Activated T-helper 2 cell treated with anti-CD3 and anti-CD28 coated beads, Interferon-gamma antibody, Interleukin-2, Interleukin-4, amounts not matched to agents 10 μg/mL and 5 μg/mL and 100 μg/mL, durations not matched to agents 14 hours and 24 hours and 36 hours (primary cell): ENCODE data around the gene HSH2D. TPM values are rescaled to one million over a fixed set of nuclear protein-coding genes. Genes with fewer than 3 reads are reported as not detected.
"Not testable (repeated sequence)": the region's sequence is repeated elsewhere in the genome, so short reads cannot be mapped to it uniquely, and the experiment has no call there.

Experiments used
- DNase-seq: peaks from one replicate; pipeline ENCODE4 v3.0.0; 2021; ENCODE audit warnings: low spot score
- H3K27ac Mint-ChIP-seq: one replicate; pipeline ENCODE4 v1.8.0; 2021; ENCODE audit warnings: mixed read lengths
- H3K27me3 Mint-ChIP-seq: one replicate; pipeline ENCODE4 v1.8.0; 2021; ENCODE audit warnings: low read depth, mixed read lengths
- H3K36me3 Mint-ChIP-seq: one replicate; pipeline ENCODE4 v1.8.0; 2021; ENCODE audit warnings: low read depth, mixed read lengths
- H3K4me1 Mint-ChIP-seq: one replicate; pipeline ENCODE4 v1.8.0; 2021; ENCODE audit warnings: low read depth, mixed read lengths
- H3K4me3 Mint-ChIP-seq: one replicate; pipeline ENCODE4 v1.8.0; 2021; ENCODE audit warnings: low read depth, mild to moderate bottlenecking, moderate library complexity, mixed read lengths
- H3K9me3 Mint-ChIP-seq: one replicate; pipeline ENCODE4 v1.8.0; 2021; ENCODE audit warnings: mixed read lengths
- intact Hi-C: fragments of 100-400 bp; cut with micrococcal nuclease; formaldehyde crosslinking; loops from one replicate; pipeline ENCODE4 v1.15.1; 2023
- total RNA-seq: library from RNA; stranded (reverse); gene quantifications from 2 replicates; pipeline ENCODE4 v1.2.3, GENCODE V29; 2022

Gene HSH2D
- total RNA-seq, 1 donor from 2014 or later, result 43.5 TPM

DNA sequence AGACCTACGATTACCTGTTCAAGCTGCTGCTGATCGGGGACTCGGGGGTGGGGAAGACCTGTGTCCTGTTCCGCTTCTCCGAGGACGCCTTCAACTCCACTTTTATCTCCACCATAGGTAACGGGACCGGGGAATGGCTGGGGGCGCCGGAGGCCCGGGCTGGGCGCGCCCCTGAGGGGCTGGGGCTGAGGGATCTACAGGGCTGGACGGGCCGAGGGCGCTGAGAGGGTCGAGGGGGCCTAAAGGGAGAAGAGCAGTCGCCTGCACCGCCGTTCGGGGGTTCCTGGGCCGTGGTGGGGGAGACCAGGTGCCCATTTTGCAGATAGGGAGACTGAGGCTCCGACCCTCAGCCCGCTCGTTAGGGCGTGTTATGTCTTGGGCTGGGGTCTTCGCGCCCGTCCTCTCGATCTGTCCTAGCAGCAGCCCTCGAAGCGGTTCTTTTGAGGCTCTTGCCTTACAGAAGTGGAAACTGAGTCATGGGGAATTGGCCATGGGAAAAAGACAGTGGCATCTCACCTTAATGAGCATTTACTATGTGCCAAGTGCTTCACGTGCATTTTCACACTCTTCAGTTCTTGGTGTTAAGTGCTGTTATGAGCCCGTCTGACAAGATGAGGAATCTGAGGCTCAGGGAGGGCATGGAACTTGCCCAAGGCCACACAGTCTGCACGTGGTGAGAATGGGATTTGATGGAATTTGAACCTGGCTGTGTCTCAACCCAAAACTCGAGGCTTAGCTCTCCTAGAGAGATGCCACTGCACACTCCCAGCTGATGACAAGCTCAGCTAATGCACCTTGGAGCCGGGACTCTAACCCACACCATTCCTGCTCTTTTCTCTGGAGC lies 31.4 kb upstream of the HSH2D start:
- H3K27me3 Mint-ChIP-seq, result no peaks in the 10 kb centered on the region
- peak overlapping the region; percentile 95 for H3K27ac Mint-ChIP-seq
- peak overlapping the region; percentile 99 for H3K4me3 Mint-ChIP-seq
- H3K36me3 Mint-ChIP-seq, result peaks cover 42% of the 10 kb centered on the region
- peaks cover 35% of the 10 kb centered on the region for H3K4me1 Mint-ChIP-seq
- DNase-seq, result no peak
- no peaks in the 10 kb centered on the region for H3K9me3 Mint-ChIP-seq
- intact Hi-C loops, result loop anchor here (1.0 to 2.0 kb wide), 4 partner anchors 7 to 73 kb away; partner anchors contain the start of gene FAM32A

DNA sequence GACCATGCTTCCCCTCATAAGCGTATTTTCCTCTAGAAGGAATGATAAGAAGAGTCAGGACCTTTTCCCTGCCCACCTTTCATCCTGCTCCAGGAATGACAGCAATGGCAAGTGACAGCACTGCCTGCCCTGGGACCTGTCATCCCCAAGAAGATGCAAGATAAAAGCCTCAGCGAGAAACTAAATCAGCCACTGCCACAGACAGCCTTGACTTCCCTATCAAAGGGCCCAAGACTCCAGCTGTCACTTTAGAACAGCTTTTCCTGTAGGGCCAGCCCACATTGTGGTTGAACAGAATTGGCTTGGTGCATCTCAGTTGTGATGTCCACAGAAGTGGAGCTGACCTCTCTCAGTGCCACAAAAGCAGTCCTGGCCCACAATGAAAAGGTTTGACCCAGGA lies 30.7 kb upstream of the HSH2D start:
- no peaks in the 10 kb centered on the region for H3K27me3 Mint-ChIP-seq
- peak overlapping the region; percentile 99 for H3K4me3 Mint-ChIP-seq
- intact Hi-C loops, result no loop called here
- no peak for DNase-seq
- H3K27ac Mint-ChIP-seq, result peak overlapping the region; percentile 95
- peaks cover 41% of the 10 kb centered on the region for H3K4me1 Mint-ChIP-seq
- H3K36me3 Mint-ChIP-seq, result peaks cover 48% of the 10 kb centered on the region
- H3K9me3 Mint-ChIP-seq, result no peaks in the 10 kb centered on the region

DNA sequence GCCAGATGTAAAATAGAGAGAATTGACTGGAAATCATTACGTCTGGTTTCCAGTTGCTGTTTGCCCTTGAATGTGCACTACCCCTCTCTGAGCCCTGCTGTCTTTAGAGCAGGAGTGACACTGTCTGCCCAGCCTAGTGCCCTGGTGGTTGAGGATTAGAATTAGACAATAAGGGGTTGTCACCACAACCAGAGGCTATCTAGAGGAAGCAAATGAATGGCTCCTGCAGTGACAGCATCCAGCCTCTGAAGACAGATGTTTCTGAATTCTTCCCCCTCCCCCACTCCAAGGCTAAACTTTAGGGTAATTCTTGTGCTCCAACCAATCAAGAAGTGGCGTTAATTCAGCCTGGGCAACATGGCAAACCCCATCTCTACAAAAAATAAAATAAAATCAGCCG lies 29.8 kb upstream of the HSH2D start:
- peak overlapping the region; percentile 63 for H3K27ac Mint-ChIP-seq
- peak overlapping the region; percentile 74 for H3K4me3 Mint-ChIP-seq
- H3K27me3 Mint-ChIP-seq, result no peaks in the 10 kb centered on the region
- peaks cover 51% of the 10 kb centered on the region for H3K4me1 Mint-ChIP-seq
- H3K36me3 Mint-ChIP-seq, result peaks cover 58% of the 10 kb centered on the region
- H3K9me3 Mint-ChIP-seq, result no peaks in the 10 kb centered on the region
- no peak for DNase-seq
- intact Hi-C loops, result no loop called here

DNA sequence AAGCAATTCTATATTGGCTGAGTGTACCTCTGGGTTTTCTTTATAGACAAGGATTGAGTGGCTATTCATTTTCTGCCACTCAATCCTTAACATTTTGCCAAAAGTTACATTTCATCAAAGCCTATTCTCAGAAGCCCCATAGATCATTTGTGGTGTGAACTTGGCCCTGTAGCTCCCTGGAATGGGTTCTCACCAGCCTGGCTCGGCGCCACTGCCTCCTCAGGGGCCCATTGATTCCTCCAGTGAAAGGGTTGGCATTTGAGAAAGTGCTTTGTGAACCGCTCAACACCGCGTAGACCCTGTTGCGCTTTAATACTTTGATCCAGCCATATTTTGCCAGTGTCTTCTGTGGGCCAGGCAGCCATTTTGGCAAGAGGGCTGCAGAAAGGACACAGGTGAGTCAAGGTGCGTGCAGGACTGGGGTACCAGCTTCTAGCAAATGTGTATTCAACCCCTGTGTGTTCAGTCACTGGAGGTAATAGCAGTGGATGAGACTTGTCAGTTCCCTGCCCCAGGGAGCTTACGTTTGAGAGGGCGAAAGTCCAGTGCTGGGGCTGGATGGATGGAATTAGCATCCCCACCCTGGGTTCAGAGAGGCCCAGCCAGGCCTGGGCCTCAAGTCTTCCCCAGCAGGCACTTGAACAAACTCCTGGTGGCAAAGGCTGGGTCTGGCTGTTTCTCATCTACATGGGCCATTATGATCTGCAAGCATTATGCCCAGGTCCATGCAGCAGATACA lies 28.0 kb upstream of the HSH2D start:
- DNase-seq, result no peak
- Mint-ChIP-seq H3K9me3 (no peaks in the 10 kb centered on the region), H3K4me1 (peaks cover 64% of the 10 kb centered on the region), H3K36me3 (peaks cover 75% of the 10 kb centered on the region), H3K27me3 (no peaks in the 10 kb centered on the region), H3K4me3 (peak overlapping the region; percentile 52), H3K27ac (peak overlapping the region; percentile 95)
- intact Hi-C loops, result no loop called here

DNA sequence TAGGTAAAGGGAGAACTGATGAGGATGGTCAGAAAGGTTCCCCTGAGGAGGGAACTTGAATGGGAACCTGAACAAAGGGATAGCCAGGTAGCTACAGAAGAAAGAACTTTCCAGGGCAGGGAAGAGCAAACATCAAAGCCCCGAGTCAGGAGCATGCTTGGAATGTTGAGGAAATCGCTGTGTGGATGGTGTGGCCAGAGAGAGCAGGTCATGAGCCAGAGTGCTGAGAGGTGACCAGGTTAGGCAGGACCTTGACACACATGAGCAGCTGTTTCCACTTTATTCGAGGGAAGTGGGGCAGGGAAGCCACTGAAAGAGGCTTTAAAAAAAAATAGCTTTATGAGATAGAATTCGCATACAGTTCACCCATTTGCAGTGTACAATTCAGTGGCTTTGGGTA lies 27.4 kb upstream of the HSH2D start:
- Mint-ChIP-seq H3K27ac (peak overlapping the region; percentile 95), H3K4me3 (peak overlapping the region; percentile 52), H3K9me3 (no peaks in the 10 kb centered on the region), H3K4me1 (peaks cover 63% of the 10 kb centered on the region), H3K27me3 (no peaks in the 10 kb centered on the region), H3K36me3 (peaks cover 78% of the 10 kb centered on the region)
- intact Hi-C loops, result no loop called here
- DNase-seq, result no peak

DNA sequence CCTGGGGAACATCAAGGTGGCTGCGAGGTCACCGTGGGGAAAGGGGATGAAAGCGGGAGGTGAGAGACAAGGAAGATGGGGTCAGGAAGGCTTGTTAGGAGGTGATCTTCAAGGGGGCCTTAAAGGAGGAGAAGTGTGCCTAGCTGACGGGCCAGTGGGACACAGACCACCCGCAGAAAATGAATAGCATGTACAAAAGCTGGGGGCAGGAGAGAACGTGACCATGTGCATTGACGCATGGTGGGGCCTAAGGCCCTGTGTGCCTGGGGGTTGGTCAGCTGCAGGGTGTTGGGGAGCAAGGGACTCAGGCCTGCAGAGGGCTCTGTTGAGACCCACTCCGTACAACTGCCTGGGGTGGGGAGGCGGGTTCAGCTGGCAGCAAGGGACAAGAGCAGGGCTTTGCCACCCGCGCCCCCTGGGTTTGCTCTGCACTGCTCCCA lies 25.9 kb upstream of the HSH2D start:
- intact Hi-C loops, result loop anchor here (1.0 to 2.0 kb wide), 4 partner anchors 25 to 65 kb away; partner anchors contain the start of gene HSH2D
- peaks cover 85% of the 10 kb centered on the region for H3K36me3 Mint-ChIP-seq
- no peaks in the 10 kb centered on the region for H3K9me3 Mint-ChIP-seq
- DNase-seq, result no peak
- H3K27me3 Mint-ChIP-seq, result no peaks in the 10 kb centered on the region
- H3K27ac Mint-ChIP-seq, result peak overlapping the region; percentile 95
- H3K4me3 Mint-ChIP-seq, result peak overlapping the region; percentile 14
- H3K4me1 Mint-ChIP-seq, result peaks cover 61% of the 10 kb centered on the region

DNA sequence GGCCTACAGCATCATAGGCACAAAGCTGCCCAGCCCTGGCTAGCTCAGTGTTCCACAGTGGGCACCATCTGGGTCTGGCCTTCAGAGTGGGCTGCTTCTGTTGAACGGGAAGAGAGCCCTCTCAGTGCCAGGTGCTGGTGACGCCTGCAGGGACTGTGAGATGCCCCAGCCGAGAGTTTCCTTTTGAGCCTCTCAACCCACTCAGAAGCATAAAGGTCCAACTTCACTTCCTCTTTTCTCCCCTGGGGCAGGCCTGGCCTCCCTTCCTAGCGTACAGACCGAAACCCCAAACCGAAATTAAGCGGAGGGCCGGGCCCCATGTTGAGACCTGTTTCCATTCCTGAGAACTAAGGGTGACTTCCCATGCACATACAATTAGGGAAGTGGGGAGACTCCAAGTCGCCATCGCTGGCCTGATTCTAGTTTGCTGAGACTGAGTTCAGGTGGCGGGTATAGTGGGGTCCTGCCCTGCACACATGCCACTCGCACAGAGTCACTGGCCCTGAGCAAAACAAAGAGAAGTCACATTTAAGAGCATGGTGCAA lies 24.9 kb upstream of the HSH2D start:
- H3K4me1 Mint-ChIP-seq, result peaks cover 54% of the 10 kb centered on the region
- no peaks in the 10 kb centered on the region for H3K27me3 Mint-ChIP-seq
- H3K4me3 Mint-ChIP-seq, result peak overlapping the region; percentile 72
- peak overlapping the region; percentile 95 for H3K27ac Mint-ChIP-seq
- H3K36me3 Mint-ChIP-seq, result peaks cover 86% of the 10 kb centered on the region
- intact Hi-C loops, result loop anchor here (1.0 to 2.0 kb wide), 5 partner anchors 7 to 64 kb away; partner anchors contain the start of genes HSH2D and RAB8A
- H3K9me3 Mint-ChIP-seq, result no peaks in the 10 kb centered on the region
- peak; percentile 45 for DNase-seq

DNA sequence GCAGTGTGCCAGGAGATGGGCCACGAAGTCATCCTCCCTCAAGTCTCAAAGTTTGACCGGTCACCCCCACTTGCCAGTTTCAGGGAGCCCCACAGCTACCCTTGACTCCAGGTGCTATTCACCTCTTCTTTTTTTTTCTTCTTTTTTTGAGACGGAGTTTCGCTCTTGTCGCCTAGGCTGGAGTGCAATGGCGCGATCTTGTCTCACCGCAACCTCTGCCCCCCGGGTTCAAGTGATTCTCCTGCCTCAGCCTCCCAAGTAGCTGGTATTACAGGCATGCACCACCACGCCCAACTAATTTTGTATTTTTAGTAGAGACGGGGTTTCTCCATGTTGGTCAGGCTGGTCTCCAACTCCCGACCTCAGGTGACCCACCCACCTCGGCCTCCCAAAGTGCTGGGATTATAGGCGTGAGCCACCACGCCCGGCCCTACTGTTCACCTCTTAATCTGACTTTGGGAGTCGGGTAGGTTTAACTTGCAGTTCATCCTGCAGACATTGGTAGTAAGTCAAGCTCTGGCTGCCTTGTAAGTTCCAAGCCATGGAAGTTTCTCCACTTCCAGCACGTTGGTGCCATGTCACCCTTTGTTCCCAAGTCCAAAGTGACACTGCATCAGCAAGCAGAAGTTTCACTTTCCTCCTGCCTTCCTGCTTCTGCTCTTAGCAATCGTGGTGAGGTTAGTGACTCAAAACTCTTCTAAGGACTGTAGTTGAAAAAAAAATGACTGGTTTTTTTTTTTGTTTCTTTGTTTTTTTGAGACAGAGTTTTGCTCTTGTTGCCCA lies 24.2 kb upstream of the HSH2D start:
- H3K27me3 Mint-ChIP-seq, H3K9me3 Mint-ChIP-seq: not testable (repeated sequence)
- DNase-seq, result peak; percentile 56
- intact Hi-C loops, result loop anchor here (1.0 to 2.0 kb wide), 3 partner anchors 8 to 64 kb away; partner anchors contain the start of genes HSH2D and RAB8A
- H3K4me3 Mint-ChIP-seq, result peak overlapping the region; percentile 72
- peaks cover 51% of the 10 kb centered on the region for H3K4me1 Mint-ChIP-seq
- H3K36me3 Mint-ChIP-seq, result peaks cover 88% of the 10 kb centered on the region
- peak overlapping the region; percentile 95 for H3K27ac Mint-ChIP-seq

DNA sequence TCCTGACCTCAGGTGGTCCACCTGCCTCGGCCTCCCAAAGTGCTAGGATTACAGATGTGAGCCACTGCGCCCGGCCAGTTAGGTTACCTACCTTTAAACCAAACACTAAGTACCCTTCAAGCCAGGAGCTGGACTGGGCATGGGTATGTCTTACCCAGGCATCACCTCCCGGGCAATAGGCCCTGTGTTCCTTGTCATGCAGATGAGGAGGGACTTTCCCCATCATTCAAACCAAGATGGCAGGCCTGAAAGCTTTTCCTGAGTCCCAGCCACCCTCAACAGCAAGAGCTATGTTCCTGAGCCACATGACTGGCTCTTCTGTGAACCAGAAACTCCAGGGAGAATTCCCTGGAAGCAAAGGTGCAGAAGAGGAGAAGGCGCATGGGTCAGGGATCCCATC lies 22.3 kb upstream of the HSH2D start:
- Mint-ChIP-seq H3K27me3 (no peaks in the 10 kb centered on the region), H3K36me3 (peaks cover 89% of the 10 kb centered on the region), H3K4me1 (peaks cover 37% of the 10 kb centered on the region), H3K27ac (no peak overlapping the region), H3K4me3 (no peak overlapping the region), H3K9me3 (no peaks in the 10 kb centered on the region)
- DNase-seq, result no peak
- intact Hi-C loops, result no loop called here

DNA sequence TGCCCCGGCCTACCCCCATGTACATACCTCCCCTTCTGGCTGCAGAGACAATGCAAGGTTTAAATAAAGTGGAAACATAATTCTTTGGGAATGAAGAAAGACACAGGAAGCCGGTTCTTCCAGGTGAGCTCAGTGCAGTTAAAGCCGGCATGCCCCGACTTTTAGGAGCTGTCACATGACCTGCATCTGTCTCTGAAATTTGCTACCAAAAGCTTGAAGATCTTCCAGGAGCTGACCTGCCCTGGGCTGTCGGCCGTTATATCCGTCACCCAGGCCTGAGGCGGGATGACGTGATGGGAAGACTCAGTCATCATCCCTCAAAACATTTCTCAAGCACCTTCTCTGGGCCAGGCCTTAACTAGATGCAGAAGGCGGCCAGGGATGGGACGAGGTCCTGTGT lies 21.5 kb upstream of the HSH2D start:
- peak overlapping the region; percentile 73 for H3K27ac Mint-ChIP-seq
- no peaks in the 10 kb centered on the region for H3K9me3 Mint-ChIP-seq
- no peak overlapping the region for H3K4me3 Mint-ChIP-seq
- H3K36me3 Mint-ChIP-seq, result peaks cover 92% of the 10 kb centered on the region
- no peaks in the 10 kb centered on the region for H3K27me3 Mint-ChIP-seq
- intact Hi-C loops, result no loop called here
- no peak for DNase-seq
- peaks cover 33% of the 10 kb centered on the region for H3K4me1 Mint-ChIP-seq

DNA sequence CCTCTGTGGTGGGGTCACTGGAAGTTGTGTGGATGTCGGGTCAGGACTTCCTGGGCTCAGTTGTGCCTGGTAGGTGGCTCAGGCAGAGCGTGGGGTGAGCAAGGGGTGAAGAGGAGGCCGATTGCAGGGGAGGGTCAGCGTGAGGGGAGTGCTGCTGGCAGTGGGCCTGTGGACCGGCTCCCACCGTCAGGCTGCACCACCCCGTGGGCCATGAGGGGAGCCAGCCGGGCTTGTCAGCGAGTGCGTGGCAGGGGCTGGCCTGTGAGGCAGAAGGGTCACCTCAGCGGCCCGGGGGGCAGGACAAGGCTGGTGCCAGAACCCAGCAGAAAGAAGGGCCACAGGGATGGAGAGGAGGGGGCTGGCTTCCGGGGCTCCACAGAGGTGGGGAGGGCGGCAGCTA lies 18.5 kb upstream of the HSH2D start:
- intact Hi-C loops, result no loop called here
- Mint-ChIP-seq H3K4me1 (peaks cover 3% of the 10 kb centered on the region), H3K36me3 (peaks cover 88% of the 10 kb centered on the region), H3K27ac (peak overlapping the region; percentile 46), H3K4me3 (no peak overlapping the region), H3K9me3 (no peaks in the 10 kb centered on the region), H3K27me3 (no peaks in the 10 kb centered on the region)
- no peak for DNase-seq
